ENCODE measurements around the gene OCEL1.

The OCEL1 gene

GRCh38 chr19:17240826-17241399 is 14.9 kb downstream of the OCEL1 start:
- no peak for DNase-seq

- DNase-seq = no peak
Measured at GRCh38 chr19:17242431-17243208, 16.6 kb downstream of the OCEL1 start.

GRCh38 chr19:17243211-17243829 is 17.3 kb downstream of the OCEL1 start:
- DNase-seq = no peak

- no peak for DNase-seq
Measured at GRCh38 chr19:17243830-17244617, 18.0 kb downstream of the OCEL1 start.

GRCh38 chr19:17244618-17245534 is 18.9 kb downstream of the OCEL1 start:
- DNase-seq = no peak

- DNase-seq = no peak
Measured at GRCh38 chr19:17245535-17245984, 19.5 kb downstream of the OCEL1 start, which contains the start of gene NR2F6. NR2F6 (minus strand) TSS chr19:17245919; CDS start chr19:17245220, 699 bp downstream.

GRCh38 chr19:17246681-17247425 is 20.8 kb downstream of the OCEL1 start:
- DNase-seq = no peak

- no peak for DNase-seq
Measured at GRCh38 chr19:17248011-17248776, 22.2 kb downstream of the OCEL1 start.

GRCh38 chr19:17249887-17250548 is 24.0 kb downstream of the OCEL1 start:
- DNase-seq = no peak

GRCh38 chr19:17254636-17255035 is 28.6 kb downstream of the OCEL1 start:
- no peak for DNase-seq

GRCh38 chr19:17255150-17255621 is 29.2 kb downstream of the OCEL1 start:
- DNase-seq = no peak

GRCh38 chr19:17256130-17256529 is 30.1 kb downstream of the OCEL1 start:
- DNase-seq = no peak

GRCh38 chr19:17259118-17259780 is 33.2 kb downstream of the OCEL1 start:
- no peak for DNase-seq

- DNase-seq = no peak
Measured at GRCh38 chr19:17259934-17260333, 33.9 kb downstream of the OCEL1 start.

GRCh38 chr19:17260842-17261325 is 34.9 kb downstream of the OCEL1 start:
- DNase-seq = peak; percentile 86

- DNase-seq = no peak
Measured at GRCh38 chr19:17262557-17262956, 36.5 kb downstream of the OCEL1 start.

GRCh38 chr19:17263712-17264640 is 38.0 kb downstream of the OCEL1 start:
- DNase-seq = no peak

- no peak for DNase-seq
Measured at GRCh38 chr19:17264641-17264979, 38.6 kb downstream of the OCEL1 start, which contains the start of gene USHBP1. USHBP1 (minus strand) TSS chr19:17264745; CDS start chr19:17264299, 446 bp downstream.
